GM12801 (cell line): ENCODE measurements around the gene ZDHHC17.

Source experiments
- CTCF ChIP-seq: IDR thresholded peaks from one replicate; pipeline ENCODE4 v1.5.1; 2011; ENCODE audit warnings: control low read depth; ENCODE audit not compliant: insufficient read length; ENCODE audit errors: extremely low read depth

ZDHHC17 gene

GRCh38 chr12:76863005-76863670, 99.2 kb downstream of the ZDHHC17 start:
- no peak for TF ChIP-seq CTCF

- TF ChIP-seq CTCF: no peak
Measured at GRCh38 chr12:76863837-76864236, 99.9 kb downstream of the ZDHHC17 start.

- TF ChIP-seq CTCF: no peak
Measured at GRCh38 chr12:76864791-76865400, 101.0 kb downstream of the ZDHHC17 start.

- no peak for TF ChIP-seq CTCF
Measured at GRCh38 chr12:76866151-76866567, 102.2 kb downstream of the ZDHHC17 start.

- TF ChIP-seq CTCF: no peak
Measured at GRCh38 chr12:76866726-76867125, 102.8 kb downstream of the ZDHHC17 start.

- no peak for TF ChIP-seq CTCF
Measured at GRCh38 chr12:76871082-76871481, 107.2 kb downstream of the ZDHHC17 start.

- TF ChIP-seq CTCF: no peak
Measured at GRCh38 chr12:76871742-76872141, 107.8 kb downstream of the ZDHHC17 start.
